Endothelial cell of hepatic sinusoid (primary cell): Measurements from ENCODE around the gene PHKG2.

Source experiments
- in situ Hi-C: cut with HindIII; loops from 2 replicates; pipeline ENCODE4 v1.10.0; 2017; ENCODE audit warnings: low sequenced_read_pairs

The PHKG2 gene

GRCh38 chr16:30725418-30725792 is 22.8 kb upstream of the PHKG2 start:
- in situ Hi-C loops = no loop called here

- in situ Hi-C loops = no loop called here
Observed at GRCh38 chr16:30728321-30728720, 19.9 kb upstream of the PHKG2 start.

- in situ Hi-C loops = no loop called here
Observed at GRCh38 chr16:30728899-30729672, 19.1 kb upstream of the PHKG2 start.

- in situ Hi-C loops = no loop called here
Observed at GRCh38 chr16:30731411-30731810, 16.8 kb upstream of the PHKG2 start.

- in situ Hi-C loops = no loop called here
Observed at GRCh38 chr16:30736995-30737793, 11.0 kb upstream of the PHKG2 start.

- in situ Hi-C loops = no loop called here
Observed at GRCh38 chr16:30737794-30738648, 10.2 kb upstream of the PHKG2 start.

- in situ Hi-C loops = no loop called here
Observed at GRCh38 chr16:30738984-30739951, 9.0 kb upstream of the PHKG2 start.

- in situ Hi-C loops = no loop called here
Observed at GRCh38 chr16:30740364-30741251, 7.6 kb upstream of the PHKG2 start.

- in situ Hi-C loops = no loop called here
Observed at GRCh38 chr16:30741461-30741914, 6.7 kb upstream of the PHKG2 start.

- in situ Hi-C loops = no loop called here
Observed at GRCh38 chr16:30743716-30744115, 4.5 kb upstream of the PHKG2 start.

GRCh38 chr16:30744183-30744582 is 4.0 kb upstream of the PHKG2 start:
- in situ Hi-C loops = no loop called here

- in situ Hi-C loops = no loop called here
Observed at GRCh38 chr16:30745082-30745481, 3.1 kb upstream of the PHKG2 start.

GRCh38 chr16:30746638-30747175 is 1.5 kb upstream of the PHKG2 start:
- in situ Hi-C loops = no loop called here

GRCh38 chr16:30747331-30747730 is 894 bp upstream of the PHKG2 start:
- in situ Hi-C loops = no loop called here

- in situ Hi-C loops = no loop called here
Observed at GRCh38 chr16:30748634-30749445, 615 bp downstream of the PHKG2 start.

GRCh38 chr16:30750201-30750600 is 2.0 kb downstream of the PHKG2 start:
- in situ Hi-C loops = no loop called here

- in situ Hi-C loops = no loop called here
Observed at GRCh38 chr16:30750876-30751465, 2.7 kb downstream of the PHKG2 start.

- in situ Hi-C loops = no loop called here
Observed at GRCh38 chr16:30753596-30753995, 5.4 kb downstream of the PHKG2 start.
